NT2/D1 (cell line): ENCODE results near the gene SPSB4.

ENCODE experiments used
- YY1 ChIP-seq: IDR thresholded peaks from 2 replicates; pipeline ENCODE4 v1.6.1; 2011; ENCODE audit not compliant: insufficient read length, insufficient read depth
- ZNF274 ChIP-seq: IDR thresholded peaks from 2 replicates; pipeline ENCODE4 v1.6.1; 2011; ENCODE audit warnings: mild to moderate bottlenecking, low read depth, low read length

DNA sequence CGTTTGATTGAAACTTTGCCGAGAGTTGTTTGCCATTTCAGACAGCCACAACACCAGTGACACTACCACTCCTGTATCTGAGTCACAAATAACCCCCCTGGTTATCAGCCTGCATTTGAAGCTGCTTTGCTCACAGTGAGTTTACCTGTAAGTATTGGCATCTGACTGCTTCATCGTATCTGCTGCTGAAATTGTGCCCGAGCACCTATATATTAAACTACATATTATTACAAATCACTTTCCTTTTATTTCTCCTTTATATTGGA lies 39.2 kb upstream of the SPSB4 start:
- TF ChIP-seq YY1 (no peak), ZNF274 (no peak)
